Measurements from ENCODE around the gene PIGX.

The PIGX gene

GRCh38 chr3:196774848-196775422 lies 62.8 kb downstream of the PIGX start:
- H3K9ac ChIP-seq (ENCODE audit: low read length): no peak overlapping the region
- TF ChIP-seq EZH2phosphoT487 (IDR thresholded peaks at IDR 0.05; ENCODE audit: low read length) (no peak), EZH2 (optimal IDR thresholded peaks at IDR 0.05; ENCODE audit: low read depth, low read length) (no peak), CTCF (IDR thresholded peaks at IDR 0.05; ENCODE audit: low read length) (no peak)
- no peak overlapping the region for H2AFZ ChIP-seq (ENCODE audit: low read length)
- H3F3A ChIP-seq (ENCODE audit: insufficient read depth, low read length): no peaks in the 10 kb centered on the region
- H3K79me2 ChIP-seq (ENCODE audit: low read length): peaks cover 96% of the 10 kb centered on the region
- no peaks in the 10 kb centered on the region for H3K9me3 ChIP-seq (replicated peaks; ENCODE audit: insufficient read depth, low read length)
- H3K36me3 ChIP-seq (replicated peaks; ENCODE audit: insufficient read depth, low read length): 0 out of 2 replicates have a peak, but pooled peaks cover 7% of the 10 kb centered on the region
- no peak overlapping the region for H3K27ac ChIP-seq (ENCODE audit: low read length)
- 0 out of 2 replicates have a peak, but pooled peaks cover 3% of the 10 kb centered on the region for H4K20me1 ChIP-seq (ENCODE audit: insufficient read depth, low read length)
- H3K9me2 ChIP-seq (replicated peaks; ENCODE audit: insufficient read depth, low read length): no peaks in the 10 kb centered on the region
- no peaks in the 10 kb centered on the region for H3K27me3 ChIP-seq (replicated peaks; ENCODE audit: insufficient read depth, low read length)
- no peak overlapping the region for H3K4me3 ChIP-seq (ENCODE audit: low read length)
- H3K4me2 ChIP-seq (ENCODE audit: low read depth, low read length): no peak overlapping the region
- H3K4me1 ChIP-seq (ENCODE audit: low read length): no peaks in the 10 kb centered on the region
- DNase-seq: no peak

GRCh38 chr3:196775938-196776337 lies 63.8 kb downstream of the PIGX start:
- Histone ChIP-seq H4K20me1 (ENCODE audit: insufficient read depth, low read length) (0 out of 2 replicates have a peak, but pooled peaks cover 3% of the 10 kb centered on the region), H3K27me3 (replicated peaks; ENCODE audit: insufficient read depth, low read length) (no peaks in the 10 kb centered on the region), H3K9ac (ENCODE audit: low read length) (no peak overlapping the region), H3K36me3 (replicated peaks; ENCODE audit: insufficient read depth, low read length) (peaks cover 7% of the 10 kb centered on the region; the same call in 1 of the 2 replicates), H3F3A (ENCODE audit: insufficient read depth, low read length) (no peaks in the 10 kb centered on the region), H3K4me3 (ENCODE audit: low read length) (no peak overlapping the region), H2AFZ (ENCODE audit: low read length) (no peak overlapping the region), H3K4me2 (ENCODE audit: low read depth, low read length) (no peak overlapping the region), H3K27ac (ENCODE audit: low read length) (no peak overlapping the region), H3K9me2 (replicated peaks; ENCODE audit: insufficient read depth, low read length) (no peaks in the 10 kb centered on the region), H3K79me2 (ENCODE audit: low read length) (peaks cover 96% of the 10 kb centered on the region), H3K4me1 (ENCODE audit: low read length) (no peaks in the 10 kb centered on the region), H3K9me3 (replicated peaks; ENCODE audit: insufficient read depth, low read length) (no peaks in the 10 kb centered on the region)
- no peak for DNase-seq
- TF ChIP-seq EZH2phosphoT487 (IDR thresholded peaks at IDR 0.05; ENCODE audit: low read length) (no peak), CTCF (IDR thresholded peaks at IDR 0.05; ENCODE audit: low read length) (no peak), EZH2 (optimal IDR thresholded peaks at IDR 0.05; ENCODE audit: low read depth, low read length) (no peak)

GRCh38 chr3:196777836-196778235 lies 65.7 kb downstream of the PIGX start:
- DNase-seq: no peak
- Histone ChIP-seq H3K36me3 (replicated peaks; ENCODE audit: insufficient read depth, low read length) (peaks cover 11% of the 10 kb centered on the region; the same call in 1 of the 2 replicates), H3F3A (ENCODE audit: insufficient read depth, low read length) (no peaks in the 10 kb centered on the region), H3K4me2 (ENCODE audit: low read depth, low read length) (no peak overlapping the region), H4K20me1 (ENCODE audit: insufficient read depth, low read length) (no peaks in the 10 kb centered on the region; the same call in 1 of the 2 replicates), H3K79me2 (ENCODE audit: low read length) (peaks cover 95% of the 10 kb centered on the region), H3K27ac (ENCODE audit: low read length) (no peak overlapping the region), H3K9ac (ENCODE audit: low read length) (no peak overlapping the region), H3K4me1 (ENCODE audit: low read length) (no peaks in the 10 kb centered on the region), H3K9me2 (replicated peaks; ENCODE audit: insufficient read depth, low read length) (no peaks in the 10 kb centered on the region), H3K27me3 (replicated peaks; ENCODE audit: insufficient read depth, low read length) (no peaks in the 10 kb centered on the region), H3K4me3 (ENCODE audit: low read length) (no peak overlapping the region), H3K9me3 (replicated peaks; ENCODE audit: insufficient read depth, low read length) (no peaks in the 10 kb centered on the region), H2AFZ (ENCODE audit: low read length) (no peak overlapping the region)
- TF ChIP-seq EZH2phosphoT487 (IDR thresholded peaks at IDR 0.05; ENCODE audit: low read length) (no peak), EZH2 (optimal IDR thresholded peaks at IDR 0.05; ENCODE audit: low read depth, low read length) (no peak), CTCF (IDR thresholded peaks at IDR 0.05; ENCODE audit: low read length) (no peak)

Measured in MM.1S (cell line).